B cell (primary cell): Measurements from ENCODE around the gene USP34. TPM values are rescaled to one million over a fixed set of nuclear protein-coding genes. Genes with fewer than 3 reads are reported as not detected.

Experiments used
- ATAC-seq: fragments of 200-7000 bp; cut with Tn5 transposase; one replicate; pipeline ENCODE4 v1.10.0; 2021; ENCODE audit warnings: low read depth, mild to moderate bottlenecking, moderate number of reproducible peaks, moderate library complexity
- CTCF ChIA-PET: fragments of 350-600 bp; sonication (Branson Sonifier 250); formaldehyde crosslinking; loops from one replicate; lab custom pipeline; 2021; ENCODE audit warnings: antibody characterized with exemption, inconsistent platforms; lab: Charles Lee
- POLR2A ChIA-PET: fragments of 350-600 bp; sonication (Branson Sonifier 250); formaldehyde crosslinking; loops from one replicate; lab custom pipeline; 2021; ENCODE audit warnings: antibody characterized with exemption; lab: Charles Lee
- DNase-seq: peaks from one replicate; pipeline ENCODE4 v3.0.0; 2013
- H2AFZ ChIP-seq: 2 replicates; pipeline ENCODE4 v1.6.1; 2012; ENCODE audit warnings: mild to moderate bottlenecking, low read depth, low read length; ENCODE audit not compliant: insufficient read depth, poor library complexity, severe bottlenecking
- H3K27ac ChIP-seq, 2 donors: 1 replicate in 1 of 2; 2 replicates in 1 of 2; pipeline ENCODE4 v1.5.1; 2012 to 2013; ENCODE audit warnings: low read length in 2 of 2, mild to moderate bottlenecking in 2 of 2, moderate library complexity in 1 of 2
- H3K27me3 ChIP-seq, 4 experiments: fragments of 200-600 bp in 1 of 4; sonication (generic) in 1 of 4; replicated peaks in 1 of 4; 1 replicate in 2 of 4; 2 replicates in 2 of 4; pipeline versions ENCODE4 v1.6.1 to v1.7.0; 2013 to 2016; ENCODE audit warnings: low read length in 3 of 4, mild to moderate bottlenecking in 2 of 4, mixed read lengths in 1 of 4, moderate library complexity in 1 of 4; ENCODE audit not compliant: insufficient read depth in 4 of 4, control insufficient read depth in 3 of 4; ENCODE audit errors: control extremely low read depth in 1 of 4
- H3K36me3 ChIP-seq, 2 experiments: replicated peaks in 1 of 2; 1 replicate in 1 of 2; 2 replicates in 1 of 2; pipeline versions ENCODE4 v1.6.1 to v1.7.1; 2013; ENCODE audit warnings: low read length in 1 of 2; ENCODE audit not compliant: insufficient read depth in 2 of 2, control insufficient read depth in 1 of 2; ENCODE audit errors: control extremely low read depth in 1 of 2, extremely low read depth in 1 of 2
- H3K4me1 ChIP-seq, 2 donors: fragments of 200-600 bp in 1 of 2; sonication (generic) in 1 of 2; 1 replicate in 1 of 2; 2 replicates in 1 of 2; pipeline versions ENCODE4 v1.5.1 to v1.6.1; 2013 to 2017; ENCODE audit warnings: low read length in 2 of 2; ENCODE audit not compliant: control insufficient read depth in 2 of 2, insufficient read depth in 2 of 2
- H3K4me2 ChIP-seq: replicated peaks from 2 replicates; pipeline ENCODE3; 2012; ENCODE audit warnings: mild to moderate bottlenecking, low read depth, low read length; ENCODE audit not compliant: poor library complexity, severe bottlenecking
- H3K4me3 ChIP-seq, 5 experiments: fragments of 200-600 bp in 1 of 5; sonication (generic) in 1 of 5; 1 replicate in 3 of 5; 2 replicates in 2 of 5; pipeline versions ENCODE4 v1.5.1 to v1.7.0; 2011 to 2016; ENCODE audit warnings: low read length in 4 of 5, mild to moderate bottlenecking in 4 of 5, low read depth in 2 of 5, control low read depth in 1 of 5, moderate library complexity in 1 of 5; ENCODE audit not compliant: insufficient read depth in 1 of 5; ENCODE audit errors: control extremely low read depth in 1 of 5, extremely low read depth in 1 of 5
- H3K79me2 ChIP-seq: fragments of 200-600 bp; sonication (generic); one replicate; pipeline ENCODE4 v1.6.0; 2016; ENCODE audit warnings: low read length; ENCODE audit not compliant: control insufficient read depth, insufficient read depth
- H3K9ac ChIP-seq: fragments of 200-600 bp; sonication (generic); 2 replicates; pipeline ENCODE4 v1.6.1; 2017; ENCODE audit warnings: mild to moderate bottlenecking, low read length, moderate library complexity
- H3K9me3 ChIP-seq, 3 donors: one replicate each; pipeline versions ENCODE4 v1.6.1 to v1.7.1; 2013; ENCODE audit warnings: low read length in 2 of 3; ENCODE audit not compliant: control insufficient read depth in 2 of 3, insufficient read depth in 1 of 3; ENCODE audit errors: control extremely low read depth in 1 of 3
- H4K20me1 ChIP-seq: 2 replicates; pipeline ENCODE4 v1.6.0; 2012; ENCODE audit warnings: mild to moderate bottlenecking, low read length; ENCODE audit not compliant: insufficient read depth, control insufficient read depth, poor library complexity, severe bottlenecking
- H3K27ac Mint-ChIP-seq: one replicate; pipeline ENCODE4 v1.8.0; 2021; ENCODE audit warnings: mixed read lengths
- H3K27me3 Mint-ChIP-seq: one replicate; pipeline ENCODE4 v1.8.0; 2021; ENCODE audit warnings: mixed read lengths
- H3K4me1 Mint-ChIP-seq: one replicate; pipeline ENCODE4 v1.8.0; 2021; ENCODE audit warnings: mixed read lengths
- H3K4me3 Mint-ChIP-seq: one replicate; pipeline ENCODE4 v1.8.0; 2021; ENCODE audit warnings: mixed read lengths
- H3K9me3 Mint-ChIP-seq: one replicate; pipeline ENCODE4 v1.8.0; 2022; ENCODE audit warnings: mixed read lengths; ENCODE audit not compliant: insufficient read depth
- EZH2 ChIP-seq: IDR thresholded peaks from 2 replicates; pipeline ENCODE4 v1.6.1; 2012; ENCODE audit warnings: borderline replicate concordance, low read depth, mild to moderate bottlenecking, moderate library complexity, low read length; ENCODE audit not compliant: insufficient read depth, poor library complexity, severe bottlenecking
- WGBS: methylation state at CpG from one replicate; pipeline ENCODE4 v1.1.5; 2013; ENCODE audit warnings: missing lambda C conversion rate; ENCODE audit not compliant: insufficient coverage; 5-methylcytosine and 5-hydroxymethylcytosine counted together
- intact Hi-C: fragments of 100-400 bp; cut with micrococcal nuclease; formaldehyde crosslinking; loops from one replicate; pipeline ENCODE4 v1.10.0; 2022
- polyA plus RNA-seq: library from polyadenylated mRNA; depleted of rRNA; stranded (reverse); fragments of >200 nt; gene quantifications from 2 replicates; pipeline ENCODE4 v1.2.3, GENCODE V29; 2012
- total RNA-seq, 2 donors: library from RNA; stranded (reverse); fragments of 120-200 nt in 1 of 2; gene quantifications; 1 replicate in 1 of 2; 2 replicates in 1 of 2; pipeline versions ENCODE4 v1.2.3 to v1.2.4, GENCODE V29; 2013 to 2022
- TF ChIP-seq, protein P1 (sequence below): fragments of 200-600 bp; IDR thresholded peaks from one replicate; pipeline ENCODE4 v1.8.0; 2022; ENCODE audit warnings: antibody characterized with exemption, mild to moderate bottlenecking

Gene USP34
- total and polyA plus RNA-seq, 2 donors (not counting 1 experiment from before 2014, with no cell fraction given): 70.3 to 311 TPM

DNA sequence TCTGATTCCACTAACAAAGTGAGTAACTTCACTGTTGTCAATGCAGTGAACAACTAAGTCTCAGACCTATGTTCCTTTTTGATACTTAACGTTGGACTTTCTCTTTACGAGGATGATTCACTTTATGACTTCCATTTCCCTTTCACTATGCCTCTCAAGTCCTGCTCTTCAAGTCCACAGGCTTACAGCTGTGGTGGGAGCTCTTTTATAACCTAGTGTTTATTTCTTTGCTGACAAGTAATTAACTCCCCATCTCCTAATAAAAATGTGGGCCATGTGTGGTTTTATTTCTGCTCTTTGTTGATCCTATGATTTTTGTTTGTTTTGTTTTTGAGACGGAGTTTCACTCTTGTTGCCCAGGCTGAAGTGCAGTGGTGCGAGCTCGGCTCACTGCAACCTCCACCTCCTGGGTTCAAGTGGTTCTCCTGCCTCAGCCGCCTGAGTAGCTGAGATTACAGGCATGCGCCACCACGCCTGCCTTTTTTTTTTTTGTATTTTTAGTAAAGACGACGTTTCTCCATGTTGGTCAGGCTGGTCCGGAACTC is 142.1 kb downstream of the USP34 start:
- Histone ChIP-seq H3K9ac (no peak overlapping the region), H3K27me3 (no peaks in the 10 kb centered on the region), H3K79me2 (no peaks in the 10 kb centered on the region), H3K4me2 (no peak overlapping the region), H3K4me1 (no peaks in the 10 kb centered on the region), H3K4me3 (no peak overlapping the region), H4K20me1 (no peaks in the 10 kb centered on the region), H2AFZ (no peak overlapping the region), H3K9me3 (no peaks in the 10 kb centered on the region), H3K27ac (no peak overlapping the region), H3K36me3 (peaks cover 6 to 78% of the 10 kb centered on the region in 2 experiments)
- Mint-ChIP-seq H3K27ac (no peak overlapping the region), H3K4me1 (no peaks in the 10 kb centered on the region), H3K9me3 (no peaks in the 10 kb centered on the region), H3K27me3 (no peaks in the 10 kb centered on the region), H3K4me3 (no peak overlapping the region)
- no peak for DNase-seq
- ChIA-PET POLR2A (no interaction called here), CTCF (no interaction called here)
- intact Hi-C loops: no loop called here
- no peak for ATAC-seq
- 95% methylated on average over 9 of the region's 11 CpGs for WGBS
- TF ChIP-seq, protein P1, sequence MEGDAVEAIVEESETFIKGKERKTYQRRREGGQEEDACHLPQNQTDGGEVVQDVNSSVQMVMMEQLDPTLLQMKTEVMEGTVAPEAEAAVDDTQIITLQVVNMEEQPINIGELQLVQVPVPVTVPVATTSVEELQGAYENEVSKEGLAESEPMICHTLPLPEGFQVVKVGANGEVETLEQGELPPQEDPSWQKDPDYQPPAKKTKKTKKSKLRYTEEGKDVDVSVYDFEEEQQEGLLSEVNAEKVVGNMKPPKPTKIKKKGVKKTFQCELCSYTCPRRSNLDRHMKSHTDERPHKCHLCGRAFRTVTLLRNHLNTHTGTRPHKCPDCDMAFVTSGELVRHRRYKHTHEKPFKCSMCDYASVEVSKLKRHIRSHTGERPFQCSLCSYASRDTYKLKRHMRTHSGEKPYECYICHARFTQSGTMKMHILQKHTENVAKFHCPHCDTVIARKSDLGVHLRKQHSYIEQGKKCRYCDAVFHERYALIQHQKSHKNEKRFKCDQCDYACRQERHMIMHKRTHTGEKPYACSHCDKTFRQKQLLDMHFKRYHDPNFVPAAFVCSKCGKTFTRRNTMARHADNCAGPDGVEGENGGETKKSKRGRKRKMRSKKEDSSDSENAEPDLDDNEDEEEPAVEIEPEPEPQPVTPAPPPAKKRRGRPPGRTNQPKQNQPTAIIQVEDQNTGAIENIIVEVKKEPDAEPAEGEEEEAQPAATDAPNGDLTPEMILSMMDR: no peak
- TF ChIP-seq EZH2: no peak

DNA sequence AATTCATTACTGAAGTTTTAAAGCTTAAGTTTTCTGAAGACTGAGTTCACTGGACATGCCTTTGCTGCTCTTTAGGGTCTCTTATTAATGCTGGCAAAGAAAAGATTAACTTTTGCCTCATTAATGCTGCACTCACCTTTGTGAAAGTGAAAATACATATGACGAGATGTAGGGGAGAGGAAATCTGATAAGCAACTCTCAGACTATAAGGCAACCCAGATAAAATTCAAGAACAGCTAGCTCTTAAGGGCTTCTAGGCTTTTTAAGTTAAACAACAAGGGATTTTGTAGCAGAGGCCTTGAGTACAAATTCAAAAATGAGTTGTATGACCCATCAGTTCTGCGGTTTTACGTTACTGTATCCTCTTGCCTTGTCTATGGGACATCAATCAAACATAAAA is 143.7 kb downstream of the USP34 start:
- WGBS: 88% methylated on average over 2 of the region's 3 CpGs
- no peak for ATAC-seq
- CTCF ChIA-PET: no interaction called here
- Histone ChIP-seq H3K27ac (no peak overlapping the region), H3K4me2 (no peak overlapping the region), H3K4me3 (no peak overlapping the region), H3K9ac (no peak overlapping the region), H4K20me1 (no peaks in the 10 kb centered on the region), H3K79me2 (peaks cover 3% of the 10 kb centered on the region), H3K27me3 (no peaks in the 10 kb centered on the region), H2AFZ (no peak overlapping the region), H3K36me3 (peaks cover 9 to 74% of the 10 kb centered on the region in 2 experiments), H3K4me1 (no peaks in the 10 kb centered on the region), H3K9me3 (no peaks in the 10 kb centered on the region)
- Mint-ChIP-seq H3K27me3 (no peaks in the 10 kb centered on the region), H3K9me3 (no peaks in the 10 kb centered on the region), H3K4me3 (no peak overlapping the region), H3K27ac (no peak overlapping the region), H3K4me1 (no peaks in the 10 kb centered on the region)
- DNase-seq: no peak
- POLR2A ChIA-PET: interaction anchor here (0.7 kb wide), 1 partner anchor 1382 kb away, joined by 10 read pairs; no protein-coding TSS in a partner anchor
- TF ChIP-seq, protein P1: no peak
- TF ChIP-seq EZH2: no peak
- intact Hi-C loops: no loop called here
